SK-N-MC (cell line): ENCODE data around the gene AP4S1.

Source experiments
- EZH2 ChIP-seq: fragments of 200-600 bp; sonication (generic); IDR thresholded peaks from one replicate; pipeline ENCODE4 v1.6.1; 2017; ENCODE audit warnings: antibody characterized with exemption
- FOXP2 ChIP-seq: optimal IDR thresholded peaks from 2 replicates; pipeline ENCODE3; 2011; ENCODE audit warnings: mild to moderate bottlenecking, moderate library complexity; ENCODE audit not compliant: insufficient read depth; ENCODE audit errors: extremely low read length, control extremely low read depth
- POLR2AphosphoS5 ChIP-seq: IDR thresholded peaks from 2 replicates; pipeline ENCODE4 v1.6.1; 2012; ENCODE audit warnings: mild to moderate bottlenecking, low read depth, low read length, borderline replicate concordance

- TF ChIP-seq EZH2 (no peak), POLR2AphosphoS5 (no peak), FOXP2 (no peak)
These were observed 117.1 kb downstream of the AP4S1 start for GRCh38 chr14:31142455-31143087.
